Right atrium auricular region (tissue), 2 donors: ENCODE measurements around the gene SLC23A2. TPM values are rescaled to one million over a fixed set of nuclear protein-coding genes. Genes with fewer than 3 reads are reported as not detected.

Source experiments
- DNase-seq: peaks from one replicate; pipeline ENCODE4 v3.0.0-alpha.2; 2019; ENCODE audit warnings: low spot score
- H3K27ac ChIP-seq, 2 donors: fragments of 200-600 bp; sonication (generic); 1 replicate in 1 of 2; 2 replicates in 1 of 2; pipeline ENCODE4 v1.5.1; 2016 to 2019
- H3K27me3 ChIP-seq, 2 donors: fragments of 200-600 bp; sonication (generic); one replicate each; pipeline versions ENCODE4 v1.5.1 to v1.6.0; 2017 to 2019
- H3K36me3 ChIP-seq: fragments of 200-600 bp; sonication (generic); one replicate; pipeline ENCODE4 v1.5.1; 2016
- H3K4me1 ChIP-seq, 2 donors: fragments of 200-600 bp; sonication (generic); one replicate each; pipeline versions ENCODE4 v1.5.1 to v1.6.0; 2017 to 2019
- H3K4me3 ChIP-seq, 2 donors: fragments of 200-600 bp; sonication (generic); 1 replicate in 1 of 2; 2 replicates in 1 of 2; pipeline ENCODE4 v1.5.1; 2017 to 2019; ENCODE audit warnings: mild to moderate bottlenecking in 1 of 2, moderate library complexity in 1 of 2
- H3K9me3 ChIP-seq, 2 donors: fragments of 200-600 bp; sonication (generic); one replicate each; pipeline ENCODE4 v1.5.1; 2019
- total RNA-seq, 2 donors: library from RNA; depleted of rRNA; stranded (reverse); fragments of >200 nt; gene quantifications; one replicate each; pipeline ENCODE4 v1.1.0, GENCODE V29; 2016
- TF ChIP-seq, protein P1 (sequence below), 2 donors: fragments of 200-600 bp; sonication (generic); IDR thresholded peaks; one replicate each; pipeline ENCODE4 v1.5.1; 2019; ENCODE audit warnings: antibody characterized with exemption in 2 of 2

The SLC23A2 gene
- total RNA-seq, 2 donors from 2014 or later: 9.8 to 10.8 TPM

DNA sequence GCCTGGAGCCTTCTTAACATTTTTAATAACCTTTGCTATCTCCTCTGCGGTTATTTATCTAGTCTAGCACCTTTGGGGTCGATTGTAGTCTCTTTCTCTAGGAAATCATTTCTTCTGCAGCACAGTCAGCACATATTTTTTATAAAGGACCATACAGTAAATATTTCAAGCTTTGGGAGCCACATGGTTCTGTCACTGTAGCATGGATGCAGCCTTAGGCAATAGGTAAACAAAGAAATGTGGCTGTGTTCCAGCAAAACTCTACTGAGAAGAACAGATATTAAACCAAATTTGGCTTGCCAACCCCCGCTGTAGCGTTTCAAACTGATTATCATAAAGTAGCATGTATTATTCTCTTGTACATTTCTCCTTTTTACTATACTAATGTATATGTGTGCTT, 95.7 kb downstream of the SLC23A2 start:
- Histone ChIP-seq H3K36me3 (peaks cover 7% of the 10 kb centered on the region), H3K27me3 (no peaks in the 10 kb centered on the region)

DNA sequence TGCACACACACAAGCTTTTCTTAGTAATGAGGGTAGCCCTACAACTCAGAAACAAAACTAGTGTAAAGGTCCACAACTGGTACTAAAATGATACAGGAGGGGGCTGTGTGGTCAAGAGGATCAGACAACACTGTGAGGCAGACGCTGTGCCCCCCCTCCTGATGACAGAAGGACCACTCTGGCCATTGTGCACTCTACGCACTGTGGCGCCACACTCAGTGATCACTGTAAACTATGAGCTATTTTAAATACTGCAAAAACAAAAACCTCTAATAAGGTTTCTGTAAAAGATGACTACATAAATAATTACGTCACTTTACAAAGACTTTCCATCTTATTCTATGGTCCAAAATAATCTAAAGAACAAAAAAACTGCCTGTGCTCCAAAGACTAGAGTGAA, 96.1 kb downstream of the SLC23A2 start:
- H3K4me1 ChIP-seq: no peaks in the 10 kb centered on the region
- H3K27ac ChIP-seq: no peak overlapping the region
- peaks cover 0 to 7% of the 10 kb centered on the region in 2 donors for H3K9me3 ChIP-seq
- no peak for DNase-seq
- no peak overlapping the region for H3K4me3 ChIP-seq
- peaks cover 7% of the 10 kb centered on the region for H3K36me3 ChIP-seq
- H3K27me3 ChIP-seq: no peaks in the 10 kb centered on the region
- TF ChIP-seq, protein P1, sequence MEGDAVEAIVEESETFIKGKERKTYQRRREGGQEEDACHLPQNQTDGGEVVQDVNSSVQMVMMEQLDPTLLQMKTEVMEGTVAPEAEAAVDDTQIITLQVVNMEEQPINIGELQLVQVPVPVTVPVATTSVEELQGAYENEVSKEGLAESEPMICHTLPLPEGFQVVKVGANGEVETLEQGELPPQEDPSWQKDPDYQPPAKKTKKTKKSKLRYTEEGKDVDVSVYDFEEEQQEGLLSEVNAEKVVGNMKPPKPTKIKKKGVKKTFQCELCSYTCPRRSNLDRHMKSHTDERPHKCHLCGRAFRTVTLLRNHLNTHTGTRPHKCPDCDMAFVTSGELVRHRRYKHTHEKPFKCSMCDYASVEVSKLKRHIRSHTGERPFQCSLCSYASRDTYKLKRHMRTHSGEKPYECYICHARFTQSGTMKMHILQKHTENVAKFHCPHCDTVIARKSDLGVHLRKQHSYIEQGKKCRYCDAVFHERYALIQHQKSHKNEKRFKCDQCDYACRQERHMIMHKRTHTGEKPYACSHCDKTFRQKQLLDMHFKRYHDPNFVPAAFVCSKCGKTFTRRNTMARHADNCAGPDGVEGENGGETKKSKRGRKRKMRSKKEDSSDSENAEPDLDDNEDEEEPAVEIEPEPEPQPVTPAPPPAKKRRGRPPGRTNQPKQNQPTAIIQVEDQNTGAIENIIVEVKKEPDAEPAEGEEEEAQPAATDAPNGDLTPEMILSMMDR (IDR thresholded peaks at IDR 0.05): no peak

More for the DNA sequence above, 95.7 kb downstream of the SLC23A2 start:
- H3K9me3 ChIP-seq: peaks cover 0 to 7% of the 10 kb centered on the region in 2 donors
- no peak overlapping the region for H3K27ac ChIP-seq
- TF ChIP-seq, protein P1 (IDR thresholded peaks at IDR 0.05): no peak
- no peaks in the 10 kb centered on the region for H3K4me1 ChIP-seq
- H3K4me3 ChIP-seq: no peak overlapping the region
- no peak for DNase-seq

DNA sequence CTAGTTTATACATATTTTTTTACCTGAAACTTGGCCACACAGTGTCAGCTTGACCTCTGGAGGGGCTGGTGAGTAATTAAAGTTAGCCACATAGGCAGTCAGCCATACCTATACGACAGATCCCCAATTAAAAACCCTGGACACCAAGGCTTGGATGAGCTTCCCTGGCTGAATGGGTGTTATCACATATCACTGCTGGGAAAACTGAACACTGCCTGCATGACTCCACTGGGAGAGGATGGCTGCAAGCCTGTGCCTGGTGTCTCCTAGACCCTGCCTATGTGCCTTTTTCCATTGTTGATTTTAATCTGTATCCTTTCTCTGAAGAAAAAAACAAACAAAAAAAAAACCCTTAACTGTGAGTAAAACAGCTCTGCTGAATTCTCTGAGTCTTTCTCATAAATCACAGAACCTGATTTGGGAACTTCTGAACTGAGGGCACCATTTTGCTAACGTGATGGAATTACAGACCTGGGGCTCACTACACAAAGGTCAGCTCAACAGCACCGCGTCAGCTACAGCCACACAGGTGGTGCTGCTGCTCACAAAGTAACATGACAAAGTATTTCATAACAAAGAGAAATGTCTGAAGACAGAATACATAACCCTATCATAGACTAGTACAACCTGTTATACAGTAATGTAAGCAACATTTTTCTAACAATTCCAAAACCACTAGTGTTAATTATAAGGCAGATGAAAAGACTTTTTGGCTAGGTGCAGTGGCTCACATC, 97.0 kb downstream of the SLC23A2 start:
- no peak for DNase-seq
- Histone ChIP-seq H3K9me3 (peaks cover 0 to 7% of the 10 kb centered on the region in 2 donors), H3K27me3 (no peaks in the 10 kb centered on the region), H3K4me3 (no peak overlapping the region), H3K27ac (no peak overlapping the region), H3K4me1 (no peaks in the 10 kb centered on the region), H3K36me3 (peaks cover 9% of the 10 kb centered on the region)
- TF ChIP-seq, protein P1 (IDR thresholded peaks at IDR 0.05): no peak

DNA sequence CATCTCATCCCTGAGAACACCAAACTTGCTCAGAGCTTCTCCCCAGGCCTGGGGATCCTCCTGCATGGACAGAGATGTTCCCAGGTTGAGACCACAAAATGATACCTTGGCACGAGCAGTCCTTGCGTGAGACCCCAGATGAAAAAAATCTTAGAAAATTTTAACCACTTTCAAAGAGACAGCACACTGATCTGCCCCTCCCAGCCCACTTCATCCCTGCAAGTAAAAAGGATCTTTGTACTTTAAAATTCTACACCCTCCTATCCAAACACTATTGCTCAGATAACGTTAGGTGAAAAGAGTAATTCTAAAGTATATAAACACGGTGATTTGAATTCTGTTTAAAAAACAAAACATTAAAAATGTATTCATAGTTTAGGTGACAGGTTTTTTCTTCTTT, 98.5 kb downstream of the SLC23A2 start:
- TF ChIP-seq, protein P1 (IDR thresholded peaks at IDR 0.05): no peak
- no peaks in the 10 kb centered on the region for H3K27me3 ChIP-seq
- peaks cover 0 to under 1% of the 10 kb centered on the region in 2 donors for H3K9me3 ChIP-seq
- peaks cover 19% of the 10 kb centered on the region for H3K36me3 ChIP-seq
- no peak for DNase-seq
- H3K4me1 ChIP-seq: peaks cover 0 to 11% of the 10 kb centered on the region in 2 donors
- no peak overlapping the region for H3K27ac ChIP-seq
- no peak overlapping the region for H3K4me3 ChIP-seq

DNA sequence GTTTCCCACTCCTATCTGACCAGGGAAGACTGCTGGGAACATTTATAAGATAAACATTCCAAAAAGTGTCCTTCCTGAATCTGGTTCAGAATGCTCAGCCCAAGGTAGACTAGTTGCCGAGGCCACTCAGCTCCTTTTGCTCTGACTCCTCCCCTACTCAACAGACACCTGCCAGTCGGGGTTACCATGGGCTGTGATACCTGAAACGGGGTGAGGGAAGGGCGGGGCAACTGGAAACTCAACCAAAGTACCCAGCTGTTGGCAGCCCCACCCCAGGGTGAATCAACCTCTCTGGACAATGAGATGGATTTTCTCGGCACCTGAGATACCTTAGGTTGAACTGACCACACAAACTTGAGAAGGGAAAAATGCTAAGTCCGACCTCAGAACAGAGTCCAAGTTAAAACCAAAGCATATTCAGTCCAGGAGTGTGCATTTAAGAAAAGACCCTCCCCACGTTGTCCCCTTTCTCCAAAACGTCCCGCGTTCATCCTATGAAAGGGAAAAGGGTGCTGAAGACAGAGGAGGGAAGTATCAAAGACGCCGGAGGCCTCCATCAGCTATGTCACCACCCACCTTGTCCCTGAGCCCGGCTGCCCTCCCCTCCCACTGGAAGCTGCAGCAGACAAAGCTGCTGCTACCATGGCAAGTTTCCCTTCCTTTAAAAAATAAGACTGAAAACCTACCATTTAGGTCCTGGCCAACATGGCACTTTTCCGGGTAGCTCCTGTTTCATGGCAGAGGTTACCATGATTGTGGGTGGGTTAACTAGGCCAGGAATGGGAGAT, 100.1 kb downstream of the SLC23A2 start:
- Histone ChIP-seq H3K27me3 (no peaks in the 10 kb centered on the region), H3K27ac (no peak overlapping the region), H3K4me1 (peaks cover 0 to 11% of the 10 kb centered on the region in 2 donors), H3K4me3 (no peak overlapping the region), H3K36me3 (peaks cover 19% of the 10 kb centered on the region), H3K9me3 (no peaks in the 10 kb centered on the region)
- TF ChIP-seq, protein P1 (IDR thresholded peaks at IDR 0.05): no peak
- DNase-seq: no peak
